GM21447 (cell line): ENCODE measurements around the gene EGFLAM.

Experiments
- ATAC-seq: cut with Tn5 transposase; IDR thresholded peaks from one replicate; pipeline ENCODE4 v1.9.1; 2021; ENCODE audit not compliant: unreplicated experiment

EGFLAM gene

GRCh38 chr5:38445374-38446028 is 187.1 kb downstream of the EGFLAM start:
- no peak for ATAC-seq

DNA sequence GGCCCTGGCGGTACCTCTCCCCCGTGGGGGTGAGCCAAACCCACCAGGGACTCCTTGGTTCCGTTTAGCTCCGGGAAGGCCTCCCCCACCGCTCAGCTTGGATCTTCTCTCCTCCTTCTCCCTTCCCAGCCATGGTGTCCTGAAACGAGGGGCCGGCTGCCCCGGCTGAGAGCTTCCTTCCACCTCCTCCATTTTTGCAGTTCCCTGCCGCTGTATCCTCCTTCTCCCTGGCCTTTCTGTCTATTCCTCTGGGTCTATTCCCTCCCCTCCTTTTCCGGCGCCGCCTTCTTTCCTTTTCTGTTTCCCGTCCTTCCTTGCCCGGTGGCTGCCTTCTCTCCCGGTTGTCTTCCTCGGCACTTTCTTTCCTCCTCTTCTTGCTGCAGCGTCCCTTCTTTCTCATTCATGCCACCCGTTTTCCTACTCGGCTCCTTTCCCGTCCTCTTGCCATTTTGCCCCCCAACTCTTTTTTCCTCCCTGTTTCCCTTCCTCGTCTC is 187.7 kb downstream of the EGFLAM start:
- ATAC-seq, result no peak

DNA sequence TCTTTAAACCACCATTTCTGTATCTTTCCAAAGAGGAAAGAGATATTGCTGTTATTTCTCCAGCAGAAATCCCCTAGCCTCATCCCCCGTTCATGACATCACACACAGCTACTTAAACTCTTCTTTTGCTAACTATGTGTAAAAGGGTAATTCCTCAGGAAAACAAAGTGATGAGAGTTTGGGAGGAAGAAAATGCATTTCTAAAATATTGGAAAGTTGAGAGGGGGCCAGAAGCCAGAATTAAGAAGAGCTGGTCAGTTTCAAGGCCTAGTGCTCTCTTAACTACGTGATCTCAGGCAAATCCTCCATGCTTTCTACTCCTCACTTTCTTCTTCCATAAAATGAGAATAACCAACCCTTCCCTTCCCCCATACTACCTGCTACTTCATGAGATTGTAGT is 188.7 kb downstream of the EGFLAM start:
- no peak for ATAC-seq

GRCh38 chr5:38447786-38448185 is 189.4 kb downstream of the EGFLAM start:
- no peak for ATAC-seq

DNA sequence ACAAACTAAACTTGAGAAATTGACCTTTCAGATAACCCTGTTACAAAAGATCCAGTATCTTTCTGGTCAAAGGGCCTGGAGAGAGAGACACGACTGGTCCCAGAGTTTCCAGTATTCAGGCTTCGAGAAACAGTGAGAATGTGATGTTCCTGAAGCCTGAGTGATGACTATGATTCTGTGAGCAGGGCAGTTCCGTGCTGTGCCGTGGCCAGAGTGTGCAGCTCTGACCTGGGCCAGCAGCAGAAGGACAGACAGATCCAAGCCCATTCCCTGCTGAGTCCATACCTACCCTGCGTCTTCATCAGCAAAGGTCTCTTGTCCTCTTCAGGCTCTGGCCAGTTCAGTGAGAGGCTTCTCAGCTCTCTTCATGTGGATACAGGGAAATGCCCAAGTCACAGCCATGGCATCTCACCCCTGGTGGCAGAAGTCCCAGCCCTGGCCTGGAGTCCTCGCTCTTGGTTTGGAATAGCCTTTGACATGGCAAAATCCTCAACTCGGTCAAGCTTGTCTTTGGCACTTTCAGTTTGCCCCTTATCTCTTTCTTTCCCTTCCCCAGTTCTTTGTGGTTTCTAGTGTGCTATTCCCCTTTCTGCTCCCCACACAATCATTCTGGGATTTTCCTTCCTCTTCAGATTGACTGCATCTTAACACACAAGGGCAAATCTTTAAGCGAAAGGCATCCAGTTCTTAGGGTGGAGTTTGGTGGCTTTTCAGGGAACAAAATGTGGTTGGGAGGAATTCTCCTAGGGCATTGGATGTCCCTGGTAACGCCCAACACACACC is 190.4 kb downstream of the EGFLAM start:
- ATAC-seq, result no peak

GRCh38 chr5:38450627-38451026 is 192.3 kb downstream of the EGFLAM start:
- no peak for ATAC-seq

GRCh38 chr5:38451074-38451725 is 192.8 kb downstream of the EGFLAM start:
- no peak for ATAC-seq

DNA sequence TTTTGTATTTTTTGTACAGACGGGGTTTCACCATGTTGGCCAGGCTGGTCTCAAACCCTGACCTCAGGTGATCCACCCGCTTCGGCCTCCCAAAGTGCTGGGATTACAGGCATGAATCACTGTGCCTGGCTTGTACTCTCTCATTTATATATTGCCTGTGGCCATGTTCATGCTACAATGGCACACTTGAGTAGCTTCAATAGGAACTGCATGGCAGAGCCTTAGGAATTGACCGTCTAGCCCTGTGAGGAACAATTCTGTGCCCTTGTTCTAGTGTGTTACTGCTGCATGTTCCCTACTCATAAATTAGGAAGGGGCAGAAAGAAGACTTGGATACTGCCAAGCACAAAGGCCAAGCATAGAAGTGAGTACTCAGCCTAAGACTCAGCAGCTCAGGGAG is 193.8 kb downstream of the EGFLAM start:
- ATAC-seq, result no peak

DNA sequence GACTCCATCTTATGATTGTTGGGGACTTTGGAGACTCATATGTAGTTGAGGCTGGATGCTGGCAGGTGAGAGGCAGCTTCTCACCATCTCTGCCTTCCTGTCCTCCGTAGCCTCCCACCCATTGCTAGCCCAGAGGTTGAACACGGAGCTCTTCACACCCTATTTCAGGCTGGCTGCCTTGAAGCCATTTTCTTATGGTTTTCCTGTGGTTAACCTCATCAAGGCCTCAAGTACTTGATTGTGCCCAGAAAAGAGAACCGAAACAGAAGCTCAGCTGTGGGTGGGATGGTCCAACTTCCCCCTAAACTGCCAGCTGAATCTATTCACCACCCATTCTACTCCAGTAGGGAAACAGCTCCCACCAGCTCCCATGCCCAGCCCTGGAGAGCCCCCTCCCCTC is 195.1 kb downstream of the EGFLAM start:
- peak; percentile 97 for ATAC-seq

- peak; percentile 3 for ATAC-seq
These were observed 195.6 kb downstream of the EGFLAM start for GRCh38 chr5:38453921-38454320.

DNA sequence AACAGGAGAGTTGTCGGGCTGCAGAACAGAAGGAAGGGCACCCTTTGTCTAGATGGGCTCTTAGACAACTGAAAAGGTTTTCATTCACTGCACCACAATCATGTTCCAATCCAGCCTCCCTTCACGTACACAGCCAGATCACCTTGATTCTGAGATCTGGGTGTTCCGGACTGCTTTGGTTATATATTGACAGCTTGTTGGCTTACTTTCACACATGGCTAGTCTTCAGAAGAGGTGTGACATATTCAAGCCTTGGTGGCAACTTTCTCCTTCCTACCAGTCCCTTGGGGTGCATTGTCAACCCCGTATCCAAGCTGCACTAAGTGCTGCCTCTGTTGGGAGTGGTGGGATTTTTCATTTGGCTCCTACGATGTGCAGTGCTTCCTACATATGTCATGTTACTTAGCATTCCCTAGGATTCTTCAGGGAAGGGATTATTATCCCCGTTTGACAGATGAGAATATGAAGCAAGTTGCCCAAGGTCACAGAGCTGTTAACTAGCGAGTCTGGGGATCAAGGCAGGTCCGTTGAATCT is 197.5 kb downstream of the EGFLAM start:
- peak; percentile 54 for ATAC-seq

DNA sequence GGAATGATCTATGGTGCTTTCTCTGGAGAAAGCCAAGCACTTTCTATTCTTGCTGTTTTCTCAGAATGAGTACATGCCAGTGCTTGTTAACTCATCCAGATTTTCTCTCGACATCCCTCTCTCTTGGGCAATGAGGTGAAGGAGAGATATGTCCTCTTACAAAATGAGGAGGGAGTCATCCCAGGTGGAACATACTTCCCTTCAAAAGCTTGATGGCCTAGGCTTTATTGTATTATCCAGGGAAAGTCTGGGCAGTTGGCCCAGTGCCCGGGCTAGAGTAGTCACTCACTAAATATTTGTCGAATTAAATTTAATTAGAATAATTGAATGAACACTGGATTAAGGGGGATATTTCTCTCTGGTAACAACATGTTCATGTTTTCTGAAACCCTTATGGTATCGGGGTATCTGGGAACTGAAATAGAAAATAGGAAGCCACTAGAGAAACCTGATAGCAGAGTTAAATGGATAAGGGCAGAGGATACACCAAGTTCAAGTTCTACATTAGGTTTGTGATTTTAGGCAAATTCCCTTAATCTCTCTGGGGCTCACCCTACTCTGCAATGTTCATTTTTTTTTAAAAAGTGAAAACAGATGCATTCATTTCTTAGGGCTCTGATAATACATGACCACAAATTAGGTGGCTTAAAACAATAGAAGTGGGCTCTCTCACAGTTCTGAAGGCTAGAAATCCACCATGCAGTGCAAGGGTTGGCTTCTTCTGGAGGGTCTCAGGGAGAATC is 198.5 kb downstream of the EGFLAM start:
- ATAC-seq, result no peak

GRCh38 chr5:38458174-38458573 is 199.8 kb downstream of the EGFLAM start:
- ATAC-seq, result no peak

DNA sequence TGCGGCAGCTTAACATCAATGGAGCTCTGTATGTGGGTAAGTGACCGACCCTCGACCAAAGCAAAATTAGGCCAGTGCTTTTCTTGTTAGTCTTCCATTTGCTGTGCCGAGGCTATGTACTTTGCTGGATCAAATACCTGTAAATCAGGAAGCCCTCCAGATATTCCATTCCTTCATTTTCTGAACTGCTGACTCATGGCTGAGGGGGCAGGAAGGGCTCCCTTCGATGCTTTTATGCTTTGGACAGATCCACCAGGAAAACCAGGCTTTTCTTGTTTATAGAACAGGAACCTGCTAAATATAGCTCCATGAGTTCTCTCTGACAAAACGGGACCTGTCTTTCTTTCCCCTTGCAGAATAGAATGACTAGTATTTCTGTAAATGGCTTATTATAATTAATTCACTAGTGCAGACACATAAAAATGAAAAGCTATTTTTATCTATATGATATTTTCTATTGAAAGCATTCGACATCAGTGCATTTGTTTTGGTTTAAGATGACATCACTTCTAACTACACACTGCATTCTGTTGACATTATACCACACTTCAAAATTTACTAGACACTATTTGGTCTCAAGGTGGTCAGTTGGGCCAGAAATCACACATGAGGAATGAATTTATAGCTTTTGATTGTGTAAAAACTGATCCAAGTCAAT is 204.7 kb downstream of the EGFLAM start:
- ATAC-seq, result no peak

GRCh38 chr5:38463634-38464521 is 205.5 kb downstream of the EGFLAM start:
- ATAC-seq, result no peak

- no peak for ATAC-seq
These were observed 206.7 kb downstream of the EGFLAM start for GRCh38 chr5:38465061-38465460.

DNA sequence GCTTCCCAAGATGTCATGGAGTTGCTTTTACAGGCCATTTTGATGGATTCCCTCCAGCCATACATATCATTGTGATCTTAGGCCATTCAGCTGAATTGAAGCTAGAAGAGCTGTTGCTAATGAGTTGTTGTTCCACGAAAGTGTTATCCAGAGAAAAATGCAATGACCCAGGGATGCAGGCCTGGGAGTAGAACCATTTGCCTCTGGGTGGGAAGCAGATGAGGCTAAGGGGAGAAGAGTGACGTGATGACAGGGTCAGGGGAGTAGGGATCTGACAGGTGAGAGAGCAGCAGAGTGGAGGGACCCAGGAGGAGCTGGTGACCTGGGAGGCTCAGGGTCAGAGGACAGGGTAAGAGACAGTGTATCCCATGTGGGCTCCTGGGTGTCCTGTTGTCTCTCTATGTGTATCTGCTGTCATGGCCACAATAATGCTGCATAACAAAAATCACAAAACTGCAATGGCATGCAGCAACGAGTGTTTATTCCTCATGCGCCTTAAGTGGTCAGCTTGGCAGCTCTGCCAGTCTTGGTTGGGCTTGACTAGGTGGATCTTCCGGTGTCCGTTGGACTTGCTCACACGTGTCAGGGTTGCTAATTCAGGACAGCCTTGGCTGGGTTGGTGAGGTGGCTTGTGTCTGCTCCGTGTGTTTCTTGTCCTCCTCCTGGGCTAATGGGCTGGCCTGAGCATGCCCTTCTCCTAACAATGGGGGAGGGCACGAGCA is 207.5 kb downstream of the EGFLAM start:
- ATAC-seq, result no peak

- ATAC-seq, result no peak
These were observed 208.2 kb downstream of the EGFLAM start for GRCh38 chr5:38466424-38467189.
